ENCODE measurements around the gene ITGB6.

DNA sequence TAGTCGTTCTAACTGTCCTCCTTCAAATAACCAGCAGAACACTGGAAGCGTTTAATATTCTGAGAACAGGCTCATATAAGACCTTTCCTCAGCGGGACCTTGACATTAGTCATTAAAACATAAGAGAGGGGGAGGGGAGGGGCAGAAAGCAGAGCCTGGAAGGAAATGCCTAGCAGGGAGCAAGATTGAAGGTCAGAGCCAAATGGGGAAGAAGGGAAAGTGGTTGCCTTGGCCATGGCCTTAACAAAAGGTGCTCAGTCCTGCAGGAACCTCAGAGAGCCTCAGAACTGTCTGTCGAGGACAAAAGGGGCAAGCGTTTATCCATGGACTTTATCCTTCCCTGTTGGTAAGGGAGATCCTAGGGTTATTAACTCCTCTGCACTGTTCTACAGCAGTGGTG lies 136.8 kb downstream of the ITGB6 start:
- TF ChIP-seq, protein P1, sequence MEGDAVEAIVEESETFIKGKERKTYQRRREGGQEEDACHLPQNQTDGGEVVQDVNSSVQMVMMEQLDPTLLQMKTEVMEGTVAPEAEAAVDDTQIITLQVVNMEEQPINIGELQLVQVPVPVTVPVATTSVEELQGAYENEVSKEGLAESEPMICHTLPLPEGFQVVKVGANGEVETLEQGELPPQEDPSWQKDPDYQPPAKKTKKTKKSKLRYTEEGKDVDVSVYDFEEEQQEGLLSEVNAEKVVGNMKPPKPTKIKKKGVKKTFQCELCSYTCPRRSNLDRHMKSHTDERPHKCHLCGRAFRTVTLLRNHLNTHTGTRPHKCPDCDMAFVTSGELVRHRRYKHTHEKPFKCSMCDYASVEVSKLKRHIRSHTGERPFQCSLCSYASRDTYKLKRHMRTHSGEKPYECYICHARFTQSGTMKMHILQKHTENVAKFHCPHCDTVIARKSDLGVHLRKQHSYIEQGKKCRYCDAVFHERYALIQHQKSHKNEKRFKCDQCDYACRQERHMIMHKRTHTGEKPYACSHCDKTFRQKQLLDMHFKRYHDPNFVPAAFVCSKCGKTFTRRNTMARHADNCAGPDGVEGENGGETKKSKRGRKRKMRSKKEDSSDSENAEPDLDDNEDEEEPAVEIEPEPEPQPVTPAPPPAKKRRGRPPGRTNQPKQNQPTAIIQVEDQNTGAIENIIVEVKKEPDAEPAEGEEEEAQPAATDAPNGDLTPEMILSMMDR (IDR thresholded peaks at IDR 0.05) = no peak
- no peak for TF ChIP-seq POLR2A (IDR thresholded peaks at IDR 0.05)

All from uterus (tissue), 2 donors.